Pons (tissue), 1 donor: ENCODE measurements around the gene FRMPD4.
"Not testable (repeated sequence)": the region's sequence is repeated elsewhere in the genome, so short reads cannot be mapped to it uniquely, and the experiment has no call there.

ENCODE experiments used
- DNase-seq: peaks from one replicate; pipeline ENCODE4 v3.0.0-alpha.2; 2016; ENCODE audit warnings: low spot score

Gene FRMPD4

DNA sequence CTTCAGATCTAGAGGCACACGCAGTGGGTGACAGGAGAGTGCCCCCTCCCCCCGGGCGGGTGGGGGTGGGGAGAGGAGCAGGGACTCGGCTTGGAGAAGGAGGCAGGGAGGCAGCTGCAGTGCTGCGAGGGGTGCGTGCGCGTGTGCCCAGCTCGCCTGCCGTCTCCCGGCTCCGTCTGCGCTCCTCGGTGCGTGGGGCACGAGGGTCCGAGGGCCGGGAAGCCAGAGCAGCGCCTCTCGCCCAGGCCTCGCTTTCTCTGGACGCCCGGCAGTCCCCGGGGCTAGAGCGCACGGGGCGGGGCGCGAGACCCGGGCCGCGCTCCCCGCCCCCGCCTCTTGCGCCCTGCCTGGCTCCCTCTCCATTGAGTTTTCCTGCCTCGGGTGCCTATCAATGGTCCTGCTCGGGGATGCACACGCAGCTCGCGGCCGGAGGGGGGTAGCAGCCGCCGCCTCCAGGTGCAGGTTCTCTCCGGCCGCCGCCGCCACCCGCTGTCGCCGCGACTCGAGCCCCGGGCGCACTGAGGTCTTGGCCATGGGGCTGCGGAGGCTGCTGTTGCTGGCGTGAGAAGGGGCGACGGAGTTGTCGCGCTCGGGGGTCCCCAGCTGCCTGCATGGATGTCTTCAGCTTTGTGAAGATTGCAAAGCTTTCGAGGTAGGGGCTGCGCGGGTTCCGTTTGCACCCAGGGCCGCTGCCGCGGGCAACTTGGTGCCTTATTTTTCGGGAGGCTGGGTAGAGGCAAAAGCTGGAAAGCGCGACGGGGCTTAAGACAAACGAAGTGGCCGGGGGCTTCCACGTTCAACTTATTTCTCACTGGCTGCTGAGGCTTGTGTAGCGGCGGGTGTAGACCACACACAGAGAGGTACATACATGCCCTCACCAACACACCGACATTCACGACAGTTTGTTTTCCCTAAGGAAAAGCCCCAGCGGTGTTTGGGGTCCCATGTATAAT is at the start of gene FRMPD4:
TSS of gene FRMPD4 (plus strand) at position 113 of the 953 bp plus-strand sequence. CDS start at position 612, 499 bp downstream.
- DNase-seq = no peak

DNA sequence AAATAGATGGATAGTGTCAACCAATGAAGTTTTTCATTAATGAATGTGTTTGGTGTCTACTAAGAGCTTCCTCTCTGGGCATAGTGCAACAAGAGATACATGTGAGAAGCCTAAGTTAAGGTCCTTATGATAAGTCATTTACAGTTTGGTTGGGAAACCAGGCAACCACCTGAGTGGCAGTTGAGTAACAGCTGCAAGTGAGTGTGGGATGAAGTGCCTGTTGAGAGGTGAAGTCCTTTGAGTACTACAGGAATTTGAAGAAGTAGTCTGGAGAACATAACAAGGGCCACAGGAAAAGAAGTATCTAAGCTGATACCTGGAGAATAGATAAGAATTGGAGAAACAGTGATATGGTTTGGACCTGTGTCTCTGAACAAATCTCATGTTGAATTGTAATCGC is 48.5 kb upstream of the FRMPD4 start:
- no peak for DNase-seq

DNA sequence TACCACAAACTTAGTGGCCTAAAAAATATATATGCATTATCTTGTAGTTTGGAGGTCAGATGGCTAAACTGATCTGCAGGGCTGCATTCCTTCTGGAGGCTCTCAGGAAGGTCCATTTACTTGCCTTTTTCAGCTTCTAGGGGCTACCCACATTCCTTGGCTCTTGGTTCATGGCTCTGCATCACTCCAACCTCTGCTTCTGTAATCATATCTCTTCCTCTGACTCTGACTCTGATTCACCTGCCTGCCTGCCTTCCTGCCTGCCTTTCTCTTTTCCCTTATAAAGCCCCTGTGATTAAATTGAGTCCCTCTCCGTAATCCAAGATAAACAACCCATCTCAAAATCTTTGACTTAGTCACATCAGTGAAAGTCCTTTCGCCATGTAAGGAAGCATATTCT is 25.0 kb upstream of the FRMPD4 start:
- DNase-seq = no peak

DNA sequence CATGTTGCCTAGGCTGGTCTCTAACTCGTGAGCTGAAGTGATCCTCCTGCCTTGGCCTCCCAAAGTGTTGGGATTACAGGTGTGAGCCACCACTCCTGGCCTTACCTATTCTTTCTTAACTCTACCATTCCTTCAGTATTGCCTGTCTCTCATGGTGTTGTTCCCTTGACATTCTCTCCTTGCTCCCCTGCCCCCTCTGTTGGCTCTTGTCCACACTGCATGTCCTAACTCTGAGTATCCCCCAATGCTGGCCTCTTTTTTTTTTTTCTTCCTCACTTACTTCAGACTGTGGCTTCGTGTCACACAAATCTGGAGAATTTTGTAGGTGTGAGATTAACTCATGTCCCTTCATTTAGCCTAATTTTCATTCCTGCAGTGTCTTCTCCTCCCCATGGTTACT is 22.9 kb upstream of the FRMPD4 start:
- DNase-seq = no peak

DNA sequence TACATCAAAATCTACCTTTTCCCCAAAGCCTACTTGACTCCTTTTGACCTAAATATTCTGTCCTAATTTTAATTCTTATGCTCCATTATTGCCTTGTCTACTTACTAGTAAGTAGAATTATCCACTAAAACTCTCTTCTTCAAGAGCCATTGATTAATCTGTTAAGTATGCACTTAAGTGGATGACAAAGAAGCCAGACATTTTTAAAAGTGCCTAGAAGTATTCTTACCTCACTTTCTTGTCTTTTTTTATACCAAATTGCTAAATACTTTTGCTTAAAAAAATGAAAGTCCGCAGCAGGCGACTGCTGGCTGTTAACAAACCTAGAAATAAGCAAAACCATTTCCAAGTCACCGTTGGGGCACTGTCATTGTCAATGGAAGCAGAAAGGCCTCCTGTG is 20.1 kb upstream of the FRMPD4 start:
- no peak for DNase-seq

DNA sequence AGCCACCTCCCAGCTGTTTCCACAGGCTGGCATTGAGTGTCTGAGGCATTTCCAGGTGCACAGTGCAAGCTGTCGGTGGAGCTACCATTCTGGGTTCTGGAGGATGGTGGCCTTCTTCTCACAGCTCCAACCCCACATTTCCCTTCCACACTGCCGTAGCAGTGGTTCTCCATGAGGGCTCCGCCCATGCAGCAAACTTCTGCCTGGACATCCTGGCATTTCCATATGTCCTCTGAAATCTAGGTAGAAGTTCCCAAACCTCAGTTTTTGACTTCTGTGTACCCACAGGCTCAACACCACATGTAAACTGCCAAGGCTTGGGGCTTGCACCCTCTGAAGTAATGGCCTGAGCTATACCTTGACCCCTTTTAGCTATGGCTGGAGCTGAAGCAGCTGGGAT is 10.3 kb upstream of the FRMPD4 start:
- DNase-seq = no peak

DNA sequence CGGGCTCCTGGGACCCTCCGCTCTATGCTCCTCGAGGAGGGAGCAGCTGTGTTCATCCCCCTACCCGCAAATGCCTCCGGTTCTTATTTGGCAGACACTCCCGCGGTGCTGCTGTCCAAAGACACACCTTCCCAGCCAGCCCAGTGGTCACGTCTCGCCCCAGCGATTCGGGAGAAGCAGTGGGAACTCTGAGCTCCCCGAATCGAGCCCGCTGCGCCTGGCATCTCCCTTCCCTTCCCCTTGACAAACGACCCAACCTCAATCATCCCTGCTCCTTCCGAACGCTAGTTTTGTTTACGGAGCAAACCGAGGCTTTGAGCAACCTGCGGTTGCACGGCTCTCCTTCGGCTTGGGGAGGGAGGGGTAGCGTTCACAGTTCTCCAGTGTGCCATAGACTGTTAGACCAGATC is 317 bp upstream of the FRMPD4 start:
- no peak for DNase-seq

DNA sequence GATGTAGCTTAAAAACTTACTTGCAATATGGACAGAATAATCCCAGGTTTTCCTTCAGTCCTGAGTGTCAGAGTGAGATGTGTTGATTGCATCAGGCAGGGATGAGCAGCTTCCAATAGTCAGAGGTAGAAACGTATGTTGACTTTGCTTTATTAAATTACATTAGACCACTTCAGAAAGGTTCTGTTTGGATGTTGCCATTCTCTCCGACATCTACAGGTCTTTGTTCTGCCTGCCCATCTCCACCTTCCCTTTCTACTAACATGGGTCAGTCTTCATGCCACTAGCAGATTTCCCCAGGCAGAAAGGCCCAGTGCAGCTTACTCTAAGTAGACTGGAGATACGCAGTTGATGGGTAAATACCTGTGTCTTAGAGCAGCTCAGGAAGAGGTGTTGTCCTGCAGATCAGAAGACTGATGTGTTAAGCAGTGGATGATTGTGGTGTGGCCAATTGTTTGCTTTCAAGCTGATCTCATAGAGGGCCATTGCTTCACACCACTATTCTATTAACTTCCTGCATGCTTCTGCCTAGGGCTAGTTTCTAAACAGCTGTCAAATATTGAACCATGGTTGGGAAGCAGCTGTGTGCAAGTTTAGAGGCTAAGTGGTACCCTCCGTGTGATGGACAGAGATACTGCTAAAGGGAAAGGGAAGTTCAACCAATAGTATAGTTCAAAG is 1.8 kb downstream of the FRMPD4 start:
- no peak for DNase-seq

DNA sequence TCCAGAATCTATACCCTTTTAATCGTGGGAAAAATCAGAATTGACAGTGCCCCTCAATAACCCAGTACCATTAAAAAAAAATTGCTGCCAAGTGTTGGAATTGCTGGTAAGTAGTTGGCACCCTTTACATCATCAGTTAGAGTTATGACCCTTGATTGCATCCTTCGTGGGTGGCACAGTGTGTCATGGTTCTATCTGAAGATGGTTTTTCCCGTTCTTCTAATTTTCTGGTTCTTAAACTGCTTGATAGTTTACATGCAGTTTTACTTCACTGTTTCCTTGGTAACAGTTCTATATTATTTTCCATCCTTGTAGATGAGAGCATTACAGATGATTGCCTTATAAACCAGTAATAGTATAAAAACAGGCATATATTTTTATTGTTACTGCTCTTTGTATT is 3.2 kb downstream of the FRMPD4 start:
- DNase-seq = no peak

DNA sequence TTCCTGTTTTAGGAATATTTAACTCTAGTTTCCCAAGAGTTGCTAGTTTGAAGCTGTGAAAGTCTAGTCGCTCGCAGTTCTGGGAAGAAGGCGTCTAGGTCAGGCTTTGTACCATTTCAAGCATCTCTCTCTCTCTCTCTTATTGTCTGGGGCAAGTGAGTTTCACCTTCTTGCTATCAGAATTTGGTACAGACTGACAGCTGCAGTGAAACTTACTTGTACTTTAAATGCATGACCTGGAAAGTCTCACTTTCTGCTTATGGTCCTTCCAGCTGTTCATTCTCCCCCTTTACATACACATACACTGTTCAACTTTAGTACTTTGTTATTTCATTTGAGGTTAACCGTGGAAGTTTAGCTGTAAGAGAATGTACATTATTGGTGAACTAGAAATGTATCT is 4.4 kb downstream of the FRMPD4 start:
- DNase-seq = no peak

DNA sequence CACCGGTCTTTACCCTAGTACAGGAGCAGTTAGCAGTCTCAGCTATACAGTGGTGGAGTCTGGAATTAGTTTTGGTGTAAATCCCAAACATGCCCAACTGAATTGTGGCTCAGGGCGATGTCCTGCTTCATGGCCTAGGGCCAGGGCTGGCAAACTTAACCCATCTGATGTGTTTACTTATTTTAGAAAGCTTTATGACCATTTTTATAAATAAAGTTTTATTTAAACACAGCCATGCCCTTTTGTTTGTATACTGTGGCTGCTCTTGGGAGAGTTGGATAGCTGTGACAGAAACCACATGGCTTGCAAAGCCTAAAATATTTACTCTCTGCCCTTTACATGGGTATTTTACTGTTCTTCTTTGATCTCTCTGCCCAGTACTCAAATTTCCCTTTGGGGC is 7.1 kb downstream of the FRMPD4 start:
- DNase-seq = no peak

DNA sequence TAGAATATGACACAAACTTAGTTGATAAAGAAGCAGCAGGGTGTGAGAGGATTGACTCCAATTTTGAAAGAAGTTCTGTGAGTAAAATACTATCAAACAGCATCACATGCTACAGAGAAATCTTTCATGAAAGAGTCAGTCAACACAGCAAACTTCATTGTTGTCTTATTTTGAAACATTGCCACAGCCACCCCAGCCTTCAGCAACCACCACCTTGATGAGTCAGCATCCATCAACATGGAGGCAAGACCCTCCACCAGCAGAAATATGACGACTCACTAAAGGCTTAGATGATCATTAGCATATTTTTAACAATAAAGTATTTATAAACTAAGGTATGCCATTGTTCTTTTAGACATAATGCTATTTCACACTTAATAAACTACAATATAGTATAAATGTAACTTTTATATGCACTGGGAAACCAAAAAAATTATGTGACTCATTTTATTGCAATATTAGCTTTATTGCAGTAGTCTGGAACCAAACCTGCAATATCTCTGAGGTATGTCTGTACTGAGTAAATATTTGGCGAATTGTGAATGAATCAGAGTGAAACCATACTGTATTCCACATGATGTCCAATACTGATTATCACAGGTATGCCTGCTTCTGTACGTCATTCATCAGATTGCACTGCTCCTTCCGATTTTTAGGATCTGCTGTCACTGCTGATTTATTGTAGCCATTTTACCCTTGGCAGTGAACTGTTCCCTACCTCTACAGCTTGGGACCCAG is 11.6 kb downstream of the FRMPD4 start:
- no peak for DNase-seq

DNA sequence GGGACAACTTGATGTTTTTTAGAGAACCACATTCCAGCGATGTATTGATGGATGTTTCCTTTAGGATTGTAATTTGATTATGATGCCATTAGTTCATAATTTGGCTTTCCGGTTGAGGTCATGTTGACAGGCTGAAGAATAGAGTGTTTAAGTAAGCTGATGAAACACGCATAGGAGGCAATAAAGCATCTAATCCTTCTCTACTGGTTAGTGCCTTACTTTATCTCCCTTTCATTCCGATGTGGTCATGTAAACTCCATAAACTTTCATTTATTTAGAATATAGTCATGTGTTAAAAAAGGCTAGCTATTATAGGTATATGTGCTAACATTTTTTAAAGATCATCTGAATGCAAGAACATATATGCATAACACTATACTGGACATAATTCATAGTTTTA is 15.0 kb downstream of the FRMPD4 start:
- no peak for DNase-seq

DNA sequence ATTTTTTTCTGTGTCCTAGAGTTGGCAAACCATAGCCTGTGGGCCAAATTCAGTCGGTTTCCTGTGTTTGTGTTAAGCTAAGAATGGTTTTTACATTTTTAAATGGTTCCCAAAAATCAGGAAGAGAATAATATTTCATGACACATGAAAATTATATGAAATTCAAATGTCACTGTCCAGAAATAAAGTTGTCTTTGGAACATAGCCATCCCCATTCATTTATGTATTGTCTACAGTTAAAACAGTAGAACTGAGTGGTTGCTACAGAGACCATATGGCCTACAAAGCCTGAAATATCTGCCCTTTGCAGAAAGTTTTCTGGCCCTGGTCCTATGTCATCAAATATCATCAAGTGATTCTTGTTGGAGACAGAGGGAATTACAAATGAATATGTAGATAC is 15.5 kb downstream of the FRMPD4 start:
- DNase-seq = no peak

DNA sequence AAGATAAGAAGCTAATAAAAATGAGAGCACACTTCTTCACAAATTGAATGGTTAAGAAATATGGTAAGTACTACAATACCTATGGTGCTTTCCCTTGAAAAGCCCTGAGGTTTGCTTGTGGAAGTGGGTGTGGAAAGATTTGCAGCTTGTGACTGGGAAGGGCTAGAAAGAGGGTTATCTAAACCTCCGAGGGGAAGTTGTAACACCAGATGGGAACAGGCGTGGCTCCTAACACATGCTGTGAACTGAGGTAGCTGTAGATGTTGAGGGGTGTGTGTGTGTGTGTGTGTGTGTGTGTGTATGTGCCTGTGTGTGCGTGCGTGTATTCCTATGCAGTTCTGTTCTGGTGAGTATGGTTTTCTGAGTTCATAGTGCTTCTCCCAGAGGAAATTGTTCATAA is 21.5 kb downstream of the FRMPD4 start:
- no peak for DNase-seq

DNA sequence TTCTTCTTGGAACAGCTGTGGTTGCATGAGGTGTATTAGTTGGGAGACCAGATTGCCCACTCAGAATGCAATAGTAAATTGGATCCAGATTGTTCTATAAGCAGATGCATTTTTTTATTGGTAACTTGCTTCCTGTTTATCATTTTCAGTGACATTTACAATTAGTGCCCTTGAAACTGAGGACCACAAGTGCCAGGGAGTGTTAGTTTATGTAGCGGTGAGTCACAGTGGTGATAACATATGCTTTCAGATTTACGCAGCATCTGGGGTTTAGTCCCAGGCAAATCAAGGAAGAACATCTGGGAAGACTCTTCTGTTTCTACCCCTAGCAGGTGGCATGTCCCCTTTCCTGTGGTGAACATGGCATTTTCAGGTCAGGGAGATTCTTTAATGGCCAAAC is 24.1 kb downstream of the FRMPD4 start:
- DNase-seq = no peak

DNA sequence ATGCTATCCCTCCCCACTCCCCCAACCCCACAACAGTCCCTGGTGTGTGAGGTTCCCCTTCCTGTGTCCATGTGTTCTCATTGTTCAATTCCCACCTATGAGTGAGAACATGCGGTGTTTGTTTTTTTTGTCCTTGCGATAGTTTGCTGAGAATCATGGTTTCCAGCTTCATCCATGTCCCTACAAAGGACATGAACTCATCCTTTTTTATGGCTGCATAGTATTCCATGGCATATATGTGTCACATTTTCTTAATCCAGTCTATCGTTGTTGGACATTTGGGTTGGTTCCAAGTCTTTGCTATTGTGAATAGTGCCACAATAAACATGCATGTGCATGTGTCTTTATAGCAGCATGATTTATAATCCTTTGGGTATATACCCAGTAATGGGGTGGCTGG is 25.9 kb downstream of the FRMPD4 start:
- DNase-seq = not testable (repeated sequence)

DNA sequence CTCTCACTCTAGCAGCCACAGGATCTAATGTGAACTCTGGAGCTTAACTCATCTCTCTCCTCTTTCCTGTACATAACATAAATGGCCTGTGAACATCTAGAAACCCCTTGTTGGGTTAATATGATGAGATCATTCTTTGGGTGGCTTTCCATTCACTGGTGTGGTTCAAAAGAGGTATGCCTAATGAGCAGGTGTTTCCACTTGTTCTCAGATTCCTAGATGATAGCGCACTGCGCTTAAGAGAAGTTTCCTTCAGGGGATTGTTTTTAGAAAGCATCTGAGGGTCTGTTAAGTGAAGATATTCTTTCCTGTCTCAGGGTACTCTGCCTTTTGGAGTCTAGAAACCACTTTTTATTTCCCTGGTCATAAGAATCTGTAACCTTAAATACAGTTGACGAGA is 32.5 kb downstream of the FRMPD4 start:
- no peak for DNase-seq

DNA sequence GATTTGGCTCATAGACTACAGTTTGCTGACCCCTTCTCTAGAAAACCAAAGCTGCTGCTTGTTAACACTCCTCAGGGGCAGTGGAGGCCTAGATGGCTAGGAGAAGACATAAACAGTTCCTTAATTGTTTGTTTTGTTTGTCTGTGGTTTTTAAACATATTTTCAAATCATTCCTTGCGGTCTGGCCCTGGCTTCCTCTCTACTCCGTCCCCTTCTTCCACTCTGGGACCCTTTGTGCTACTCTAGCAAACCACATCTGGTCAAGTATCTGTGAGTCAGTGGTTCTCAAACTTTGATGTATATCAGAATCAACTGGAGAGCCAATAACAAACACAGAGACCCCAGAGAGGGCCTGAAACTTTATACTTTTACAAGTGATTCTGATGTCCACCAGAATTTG is 36.1 kb downstream of the FRMPD4 start:
- no peak for DNase-seq

DNA sequence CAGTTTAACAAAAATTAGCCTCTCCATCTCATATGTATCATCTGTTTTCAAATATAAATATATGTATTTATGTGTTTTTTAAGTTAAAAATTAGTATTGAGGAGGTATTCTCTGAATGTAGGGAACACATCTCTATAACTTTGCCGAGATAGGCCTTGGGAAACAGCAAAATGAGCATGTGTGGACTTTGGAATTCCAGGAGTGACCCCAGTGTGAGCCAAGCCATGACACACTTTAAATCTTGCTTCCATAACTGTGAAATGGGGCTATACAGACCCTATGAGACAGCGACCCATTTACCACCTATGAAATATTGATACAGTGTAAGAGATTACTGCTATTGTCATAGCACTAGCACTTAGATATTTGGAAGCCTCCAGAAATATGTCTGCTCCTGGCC is 58.8 kb downstream of the FRMPD4 start:
- no peak for DNase-seq

DNA sequence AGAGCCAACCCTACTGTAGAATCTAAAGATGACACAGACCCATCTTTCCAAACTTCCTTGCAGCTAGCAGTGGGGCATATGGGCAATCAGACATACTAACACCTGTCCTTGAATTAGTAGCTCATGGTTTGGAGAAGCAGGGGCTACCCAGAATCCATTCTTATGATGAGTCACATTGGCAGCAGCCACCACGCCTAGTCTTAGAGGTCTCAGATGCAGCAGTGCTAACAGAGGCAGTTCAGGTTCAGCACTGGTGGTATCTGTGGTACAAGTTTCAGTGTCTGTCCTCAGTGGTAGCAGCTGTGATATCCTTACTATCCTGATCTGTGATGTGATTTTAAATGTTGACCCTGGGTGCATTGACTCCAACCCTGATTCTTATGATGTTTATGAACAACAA is 68.1 kb downstream of the FRMPD4 start:
- DNase-seq = no peak

DNA sequence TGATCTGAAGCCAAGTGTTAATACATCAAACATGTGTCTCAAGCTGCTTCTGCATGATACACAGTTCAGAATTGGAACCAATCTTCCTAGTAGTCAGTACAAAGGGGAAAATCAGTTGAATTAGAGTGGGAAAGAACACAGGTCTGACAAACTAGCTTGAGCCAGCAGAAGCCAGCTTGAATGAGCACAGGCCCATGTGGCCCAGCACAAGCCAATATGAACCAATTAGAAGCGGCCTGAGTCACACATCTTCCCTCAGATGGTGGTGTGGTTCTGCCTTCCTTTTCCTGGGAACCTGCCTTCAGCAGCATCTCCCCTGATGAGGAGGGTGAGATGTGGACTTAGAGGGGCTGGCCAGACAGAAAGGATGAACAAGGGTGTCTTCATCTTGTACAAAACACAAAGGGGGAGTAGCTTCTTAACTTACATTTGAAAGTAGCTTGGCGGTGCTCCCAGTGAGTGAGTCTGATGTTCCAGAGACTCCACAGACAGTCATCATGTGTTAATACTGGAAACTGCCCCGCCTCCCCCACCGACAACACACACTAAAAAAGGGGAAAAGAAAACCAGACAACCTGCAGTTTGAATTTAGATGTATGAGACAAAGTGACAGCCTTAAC is 72.0 kb downstream of the FRMPD4 start:
- no peak for DNase-seq
